ENCODE data around the gene JPT1.

- TF ChIP-seq EP300 (IDR thresholded peaks at IDR 0.05): no peak
- peak in 2 of 3 donors; percentile 79 to 87 for TF ChIP-seq POLR2AphosphoS5 (IDR thresholded peaks at IDR 0.05)
Measured at GRCh38 chr17:75124041-75124818, 30.1 kb downstream of the JPT1 start.

All from stomach (tissue), 4 donors.